Measurements from ENCODE around the gene TRABD2B. TPM values are rescaled to one million over a fixed set of nuclear protein-coding genes. Genes with fewer than 3 reads are reported as not detected.
A peak's percentile ranks its signal among the peaks of the same experiment; 100 is the strongest.

Gene TRABD2B
- total RNA-seq, 2 donors from 2014 or later: 3.8 to 10.7 TPM

- no peak for ATAC-seq (ENCODE audit: insufficient number of reproducible peaks, low FRiP score, low read depth)
- H3K27ac ChIP-seq: no peak overlapping the region
- no peak for DNase-seq (ENCODE audit: low spot score)
Measured at GRCh38 chr1:47809301-47810084, 187.7 kb downstream of the TRABD2B start.

GRCh38 chr1:47808612-47809011 lies 188.6 kb downstream of the TRABD2B start:
- peaks cover 9 to 47% of the 10 kb centered on the region in 2 donors for H3K4me1 ChIP-seq (ENCODE audit: control insufficient read depth in 1 of 2, low read depth in 2 of 2)
- H3K36me3 ChIP-seq: no peaks in the 10 kb centered on the region
- H3K27ac ChIP-seq: no peak overlapping the region
- DNase-seq (ENCODE audit: low spot score) (no peak), ATAC-seq (ENCODE audit: insufficient number of reproducible peaks, low FRiP score, low read depth) (no peak)
- TF ChIP-seq CTCF (IDR thresholded peaks at IDR 0.05): no peak
- H3K4me3 ChIP-seq: no peak overlapping the region
- H3K9me3 ChIP-seq: no peaks in the 10 kb centered on the region
- H3K27me3 ChIP-seq (replicated peaks; ENCODE audit: insufficient read depth): no peaks in the 10 kb centered on the region

More at GRCh38 chr1:47809301-47810084, 187.7 kb downstream of the TRABD2B start:
- Histone ChIP-seq H3K4me3 (no peak overlapping the region), H3K27me3 (replicated peaks; ENCODE audit: insufficient read depth) (no peaks in the 10 kb centered on the region), H3K36me3 (no peaks in the 10 kb centered on the region), H3K4me1 (ENCODE audit: control insufficient read depth in 1 of 2, low read depth in 2 of 2) (peaks cover 9 to 38% of the 10 kb centered on the region in 2 donors), H3K9me3 (no peaks in the 10 kb centered on the region)
- TF ChIP-seq CTCF (IDR thresholded peaks at IDR 0.05): no peak

- Histone ChIP-seq H3K27me3 (replicated peaks; ENCODE audit: insufficient read depth) (no peaks in the 10 kb centered on the region), H3K4me1 (ENCODE audit: control insufficient read depth in 1 of 2, low read depth in 2 of 2) (peaks cover 12 to 61% of the 10 kb centered on the region in 2 donors), H3K4me3 (no peak overlapping the region), H3K36me3 (no peaks in the 10 kb centered on the region), H3K27ac (peak overlapping the region in 1 of 2 donors; percentile 57), H3K9me3 (no peaks in the 10 kb centered on the region)
- DNase-seq (ENCODE audit: low spot score): no peak
- ATAC-seq (ENCODE audit: insufficient number of reproducible peaks, low FRiP score, low read depth): no peak
- TF ChIP-seq CTCF (IDR thresholded peaks at IDR 0.05): no peak
Measured at GRCh38 chr1:47805921-47806361, 191.2 kb downstream of the TRABD2B start.

GRCh38 chr1:47805018-47805417 lies 192.2 kb downstream of the TRABD2B start:
- H3K27me3 ChIP-seq (replicated peaks; ENCODE audit: insufficient read depth): no peaks in the 10 kb centered on the region
- DNase-seq (ENCODE audit: low spot score): no peak
- H3K9me3 ChIP-seq: no peaks in the 10 kb centered on the region
- H3K27ac ChIP-seq: peak overlapping the region; percentile 17 to 57
- no peak for TF ChIP-seq CTCF (IDR thresholded peaks at IDR 0.05)
- peaks cover 12 to 61% of the 10 kb centered on the region in 2 donors for H3K4me1 ChIP-seq (ENCODE audit: control insufficient read depth in 1 of 2, low read depth in 2 of 2)
- peak; percentile 45 for ATAC-seq (ENCODE audit: insufficient number of reproducible peaks, low FRiP score, low read depth)
- H3K36me3 ChIP-seq: no peaks in the 10 kb centered on the region
- no peak overlapping the region for H3K4me3 ChIP-seq

- H3K27ac ChIP-seq: peak overlapping the region; percentile 17 to 57
- TF ChIP-seq CTCF (IDR thresholded peaks at IDR 0.05): no peak
Measured at GRCh38 chr1:47803815-47804501, 193.2 kb downstream of the TRABD2B start.

More at GRCh38 chr1:47803815-47804501, 193.2 kb downstream of the TRABD2B start:
- no peak for ATAC-seq (ENCODE audit: insufficient number of reproducible peaks, low FRiP score, low read depth)
- Histone ChIP-seq H3K9me3 (no peaks in the 10 kb centered on the region), H3K27me3 (replicated peaks; ENCODE audit: insufficient read depth) (no peaks in the 10 kb centered on the region), H3K36me3 (no peaks in the 10 kb centered on the region), H3K4me3 (no peak overlapping the region), H3K4me1 (ENCODE audit: control insufficient read depth in 1 of 2, low read depth in 2 of 2) (peaks cover 6 to 52% of the 10 kb centered on the region in 2 donors)
- no peak for DNase-seq (ENCODE audit: low spot score)
